HCT116 (cell line): ENCODE measurements around the gene TTC38. TPM values are rescaled to one million over a fixed set of nuclear protein-coding genes. Genes with fewer than 3 reads are reported as not detected.

Source experiments
- ATAC-seq: fragments of 200-7000 bp; cut with Tn5 transposase; 2 replicates; pipeline ENCODE4 v1.9.1; 2020; ENCODE audit warnings: mild to moderate bottlenecking, moderate library complexity
- BruUV-seq: library from RNA; stranded (reverse); fragments of 400-500 nt; replicated peaks from 2 replicates; lab custom pipeline; 2021; lab: Mats Ljungman, UMichigan
- CTCF ChIA-PET: fragments of 300-600 bp; sonication (Branson Sonifier 250); formaldehyde crosslinking; loops from one replicate; lab custom pipeline; 2021; ENCODE audit warnings: antibody characterized with exemption; lab: Charles Lee
- POLR2A ChIA-PET: fragments of 300-600, 350-600 bp; sonication (Branson Sonifier 250); formaldehyde crosslinking; loops from one replicate; lab custom pipeline; 2021; ENCODE audit warnings: antibody characterized with exemption; lab: Charles Lee
- RAD21 ChIA-PET, 2 experiments: fragments of 300-600 bp; sonication (Branson Sonifier 250); formaldehyde crosslinking; loops; one replicate each; lab custom pipeline; 2023; ENCODE audit warnings: low total read pairs in 2 of 2; ENCODE audit not compliant: uncharacterized antibody in 2 of 2, unreplicated experiment in 2 of 2, low non-redundant PET in 1 of 2; lab: Charles Lee
- DNase-seq: peaks from one replicate; pipeline ENCODE4 v3.0.0-alpha.2; 2010; ENCODE audit warnings: low read depth, low spot score
- H2AFZ ChIP-seq: fragments of 200-600 bp; shearing (Covaris generic), sonication (generic); 2 replicates; pipeline ENCODE4 v1.6.1; 2017; ENCODE audit warnings: low read depth, mixed run types, mixed read lengths, antibody characterized with exemption, low read length; ENCODE audit not compliant: poor library complexity, severe bottlenecking
- H3K27ac ChIP-seq: 2 replicates; pipeline ENCODE4 v1.5.1; 2012; ENCODE audit warnings: low read depth, low read length
- H3K27me3 ChIP-seq: fragments of 200-600 bp; sonication (generic); 2 replicates; pipeline ENCODE4 v1.6.1; 2016; ENCODE audit warnings: mixed run types, low read length, mixed read lengths; ENCODE audit not compliant: insufficient read depth
- H3K36me3 ChIP-seq, 2 experiments: fragments of 200-500 bp in 1 of 2; fragments of 200-600 bp in 1 of 2; sonication (Bioruptor generic) in 1 of 2; sonication (generic) in 1 of 2; 2 replicates each; pipeline versions ENCODE4 v1.5.1 to v1.6.1; 2014 to 2016; ENCODE audit warnings: low read length in 2 of 2, inconsistent platforms in 1 of 2, mixed read lengths in 1 of 2, mixed run types in 1 of 2; ENCODE audit not compliant: insufficient read depth in 2 of 2, control insufficient read depth in 1 of 2
- H3K4me1 ChIP-seq, 2 experiments: fragments of 200-600 bp in 1 of 2; sonication (generic) in 1 of 2; 2 replicates each; pipeline versions ENCODE4 v1.5.1 to v1.6.1; 2012 to 2017; ENCODE audit warnings: low read length in 2 of 2, inconsistent platforms in 1 of 2, mild to moderate bottlenecking in 1 of 2, mixed read lengths in 1 of 2, mixed run types in 1 of 2, moderate library complexity in 1 of 2; ENCODE audit not compliant: insufficient read depth in 2 of 2, control insufficient read depth in 1 of 2
- H3K4me2 ChIP-seq: fragments of 200-600 bp; sonication (generic); 2 replicates; pipeline ENCODE4 v1.6.1; 2017; ENCODE audit warnings: mixed run types, low read length, mixed read lengths
- H3K4me3 ChIP-seq, 2 experiments: fragments of 200-600 bp in 1 of 2; sonication (generic) in 1 of 2; replicated peaks in 1 of 2; 2 replicates each; pipeline ENCODE4 v1.5.1; 2011 to 2016; ENCODE audit warnings: low read length in 2 of 2, control low read depth in 1 of 2, low read depth in 1 of 2, mild to moderate bottlenecking in 1 of 2, mixed read lengths in 1 of 2, mixed run types in 1 of 2
- H3K79me2 ChIP-seq: fragments of 200-600 bp; sonication (generic); 2 replicates; pipeline ENCODE4 v1.6.1; 2017; ENCODE audit warnings: mild to moderate bottlenecking, mixed run types, low read length, moderate library complexity, mixed read lengths; ENCODE audit not compliant: insufficient read depth
- H3K9ac ChIP-seq: fragments of 200-600 bp; sonication (generic); 2 replicates; pipeline ENCODE4 v1.6.1; 2016; ENCODE audit warnings: low read length, mixed read lengths
- H3K9me2 ChIP-seq: fragments of 200-600 bp; sonication (generic), shearing (Covaris generic); 2 replicates; pipeline ENCODE4 v1.6.1; 2017; ENCODE audit warnings: mixed run types, mild to moderate bottlenecking, moderate library complexity; ENCODE audit not compliant: insufficient read depth
- H3K9me3 ChIP-seq, 2 experiments: fragments of 200-500 bp in 1 of 2; fragments of 200-600 bp in 1 of 2; sonication (Bioruptor generic) in 1 of 2; sonication (generic) in 1 of 2; 2 replicates each; pipeline ENCODE4 v1.6.1; 2014 to 2017; ENCODE audit warnings: low read length in 2 of 2, mixed read lengths in 2 of 2, inconsistent platforms in 1 of 2, low read depth in 1 of 2, mild to moderate bottlenecking in 1 of 2, mixed run types in 1 of 2, moderate library complexity in 1 of 2; ENCODE audit not compliant: control insufficient read depth in 1 of 2, insufficient read depth in 1 of 2
- H4K20me1 ChIP-seq: fragments of 200-600 bp; sonication (generic), shearing (Covaris generic); 2 replicates; pipeline ENCODE4 v1.6.1; 2017; ENCODE audit warnings: mixed run types, mild to moderate bottlenecking, moderate library complexity; ENCODE audit not compliant: insufficient read depth
- CBX3 ChIP-seq: IDR thresholded peaks from 2 replicates; pipeline ENCODE4 v1.6.1; 2012; ENCODE audit warnings: low read depth
- CEBPB ChIP-seq: IDR thresholded peaks from 2 replicates; pipeline ENCODE4 v1.6.1; 2012; ENCODE audit warnings: low read depth
- CTCF ChIP-seq, 3 experiments: fragments of 200-600 bp in 1 of 3; sonication (generic) in 1 of 3; IDR thresholded peaks in 2 of 3; conservative IDR thresholded peaks in 1 of 3; 2 replicates each; pipeline ENCODE4 v1.5.1; 2012 to 2017; ENCODE audit warnings: low read depth in 2 of 3, low read length in 2 of 3, antibody characterized with exemption in 1 of 3, borderline replicate concordance in 1 of 3, control low read depth in 1 of 3, mild to moderate bottlenecking in 1 of 3, mixed read lengths in 1 of 3, mixed run types in 1 of 3, moderate library complexity in 1 of 3; ENCODE audit not compliant: insufficient read depth in 1 of 3
- EGR1 ChIP-seq: IDR thresholded peaks from 2 replicates; pipeline ENCODE4 v1.6.1; 2012; ENCODE audit warnings: low read depth
- ELF1 ChIP-seq: IDR thresholded peaks from 2 replicates; pipeline ENCODE4 v1.6.1; 2012; ENCODE audit warnings: low read depth, borderline replicate concordance
- EZH2 ChIP-seq: fragments of 200-600 bp; sonication (generic); IDR thresholded peaks from 2 replicates; pipeline ENCODE4 v1.6.1; 2017; ENCODE audit warnings: antibody characterized with exemption, mixed run types
- EZH2phosphoT487 ChIP-seq: fragments of 200-600 bp; IDR thresholded peaks from 2 replicates; pipeline ENCODE4 v1.6.1; 2018; ENCODE audit warnings: antibody characterized with exemption, borderline replicate concordance
- FOSL1 ChIP-seq: IDR thresholded peaks from 2 replicates; pipeline ENCODE4 v1.6.1; 2012; ENCODE audit warnings: low read depth
- JUND ChIP-seq: IDR thresholded peaks from 2 replicates; pipeline ENCODE4 v1.6.1; 2012
- POLR2AphosphoS5 ChIP-seq: IDR thresholded peaks from 2 replicates; pipeline ENCODE4 v1.6.1; 2011; ENCODE audit warnings: mild to moderate bottlenecking, low read depth, low read length, moderate library complexity
- RAD21 ChIP-seq: IDR thresholded peaks from 2 replicates; pipeline ENCODE4 v1.6.1; 2012; ENCODE audit warnings: low read depth, mild to moderate bottlenecking
- SIN3A ChIP-seq: IDR thresholded peaks from 2 replicates; pipeline ENCODE4 v1.6.1; 2012; ENCODE audit warnings: low read depth
- SP1 ChIP-seq: IDR thresholded peaks from 2 replicates; pipeline ENCODE4 v1.6.1; 2012; ENCODE audit warnings: low read depth
- SRF ChIP-seq: IDR thresholded peaks from 2 replicates; pipeline ENCODE4 v1.6.1; 2012; ENCODE audit warnings: low read depth
- YY1 ChIP-seq: IDR thresholded peaks from 2 replicates; pipeline ENCODE4 v1.6.1; 2011; ENCODE audit warnings: low read length, low read depth, moderate library complexity, mild to moderate bottlenecking; ENCODE audit not compliant: insufficient replicate concordance; ENCODE audit errors: extremely low read depth
- ZFX ChIP-seq: fragments of 450-650 bp; IDR thresholded peaks from 2 replicates; pipeline ENCODE4 v1.6.1; 2017
- ZNF274 ChIP-seq: fragments of 200-500 bp; sonication (Bioruptor generic); IDR thresholded peaks from 2 replicates; pipeline ENCODE4 v1.6.1; 2014; ENCODE audit warnings: mild to moderate bottlenecking, low read depth, low read length, inconsistent platforms
- intact Hi-C: fragments of 100-400 bp; cut with micrococcal nuclease; formaldehyde crosslinking; loops from 2 replicates; pipeline ENCODE4 v1.10.0; 2022
- total RNA-seq: library from RNA; stranded (reverse); gene quantifications from one replicate; pipeline ENCODE4 v1.2.1, GENCODE V29; 2021; ENCODE audit not compliant: unreplicated experiment
- TF ChIP-seq, protein P1 (sequence below): IDR thresholded peaks from 2 replicates; pipeline ENCODE4 v1.6.1; 2012; ENCODE audit warnings: low read depth
- TF ChIP-seq, protein P2 (sequence below): IDR thresholded peaks from 2 replicates; pipeline ENCODE4 v1.6.1; 2012
- TF ChIP-seq, protein P3 (sequence below): IDR thresholded peaks from 2 replicates; pipeline ENCODE4 v1.6.1; 2012

TTC38 gene
- total RNA-seq, 1 experiment from 2014 or later = 22.9 TPM

- no peak for DNase-seq
- intact Hi-C loops = no loop called here
- CTCF ChIA-PET = interaction anchor here (0.9 to 1.2 kb wide), 3 partner anchors 31 to 227 kb away, joined by 3 to 5 read pairs (median 3); no protein-coding TSS in a partner anchor
Observed at GRCh38 chr22:46336119-46337078, 68.6 kb downstream of the TTC38 start.

More at GRCh38 chr22:46336119-46337078, 68.6 kb downstream of the TTC38 start:
- Histone ChIP-seq H3K36me3 (peaks cover 29 to 34% of the 10 kb centered on the region in 2 experiments; a peak in 3 of 4 replicates), H3K9me3 (no peaks in the 10 kb centered on the region), H2AFZ (no peak overlapping the region), H3K4me3 (peak overlapping the region; percentile 92), H3K9ac (peak overlapping the region; percentile 85), H3K9me2 (no peaks in the 10 kb centered on the region), H3K27me3 (no peaks in the 10 kb centered on the region), H4K20me1 (no peaks in the 10 kb centered on the region), H3K27ac (peak overlapping the region; percentile 72), H3K79me2 (peaks cover 52% of the 10 kb centered on the region), H3K4me1 (peaks cover 6 to 21% of the 10 kb centered on the region in 2 experiments; a peak in 3 of 4 replicates), H3K4me2 (peak overlapping the region; percentile 87)
- TSS peak; percentile 22 for BruUV-seq
- RAD21 ChIA-PET = interaction anchor here in 1 of 2 experiments (0.6 kb wide), 1 partner anchor 227 kb away, joined by 3 read pairs; no protein-coding TSS in a partner anchor
- TF ChIP-seq ELF1 (no peak), RAD21 (no peak), EZH2 (no peak), EGR1 (no peak), FOSL1 (no peak), ZNF274 (no peak), SIN3A (no peak), POLR2AphosphoS5 (no peak), JUND (no peak), CTCF (IDR thresholded peaks at IDR 0.05 in 2 of 3, conservative IDR thresholded peaks at IDR 0.05 in 1 of 3; ENCODE audit: borderline replicate concordance in 1 of 3, insufficient read depth in 1 of 3, low read depth in 2 of 3, low read length in 2 of 3) (no peak), ZFX (no peak), SP1 (no peak), YY1 (no peak), CEBPB (no peak), EZH2phosphoT487 (no peak), CBX3 (no peak), SRF (no peak)
- TF ChIP-seq, protein P1, sequence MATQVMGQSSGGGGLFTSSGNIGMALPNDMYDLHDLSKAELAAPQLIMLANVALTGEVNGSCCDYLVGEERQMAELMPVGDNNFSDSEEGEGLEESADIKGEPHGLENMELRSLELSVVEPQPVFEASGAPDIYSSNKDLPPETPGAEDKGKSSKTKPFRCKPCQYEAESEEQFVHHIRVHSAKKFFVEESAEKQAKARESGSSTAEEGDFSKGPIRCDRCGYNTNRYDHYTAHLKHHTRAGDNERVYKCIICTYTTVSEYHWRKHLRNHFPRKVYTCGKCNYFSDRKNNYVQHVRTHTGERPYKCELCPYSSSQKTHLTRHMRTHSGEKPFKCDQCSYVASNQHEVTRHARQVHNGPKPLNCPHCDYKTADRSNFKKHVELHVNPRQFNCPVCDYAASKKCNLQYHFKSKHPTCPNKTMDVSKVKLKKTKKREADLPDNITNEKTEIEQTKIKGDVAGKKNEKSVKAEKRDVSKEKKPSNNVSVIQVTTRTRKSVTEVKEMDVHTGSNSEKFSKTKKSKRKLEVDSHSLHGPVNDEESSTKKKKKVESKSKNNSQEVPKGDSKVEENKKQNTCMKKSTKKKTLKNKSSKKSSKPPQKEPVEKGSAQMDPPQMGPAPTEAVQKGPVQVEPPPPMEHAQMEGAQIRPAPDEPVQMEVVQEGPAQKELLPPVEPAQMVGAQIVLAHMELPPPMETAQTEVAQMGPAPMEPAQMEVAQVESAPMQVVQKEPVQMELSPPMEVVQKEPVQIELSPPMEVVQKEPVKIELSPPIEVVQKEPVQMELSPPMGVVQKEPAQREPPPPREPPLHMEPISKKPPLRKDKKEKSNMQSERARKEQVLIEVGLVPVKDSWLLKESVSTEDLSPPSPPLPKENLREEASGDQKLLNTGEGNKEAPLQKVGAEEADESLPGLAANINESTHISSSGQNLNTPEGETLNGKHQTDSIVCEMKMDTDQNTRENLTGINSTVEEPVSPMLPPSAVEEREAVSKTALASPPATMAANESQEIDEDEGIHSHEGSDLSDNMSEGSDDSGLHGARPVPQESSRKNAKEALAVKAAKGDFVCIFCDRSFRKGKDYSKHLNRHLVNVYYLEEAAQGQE = no peak
- TF ChIP-seq, protein P2, sequence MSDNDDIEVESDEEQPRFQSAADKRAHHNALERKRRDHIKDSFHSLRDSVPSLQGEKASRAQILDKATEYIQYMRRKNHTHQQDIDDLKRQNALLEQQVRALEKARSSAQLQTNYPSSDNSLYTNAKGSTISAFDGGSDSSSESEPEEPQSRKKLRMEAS = no peak
- TF ChIP-seq, protein P3, sequence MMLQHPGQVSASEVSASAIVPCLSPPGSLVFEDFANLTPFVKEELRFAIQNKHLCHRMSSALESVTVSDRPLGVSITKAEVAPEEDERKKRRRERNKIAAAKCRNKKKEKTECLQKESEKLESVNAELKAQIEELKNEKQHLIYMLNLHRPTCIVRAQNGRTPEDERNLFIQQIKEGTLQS = no peak
- POLR2A ChIA-PET = interaction anchor here (2.5 kb wide), 1 partner anchor 10 kb away, joined by 6 read pairs; no protein-coding TSS in a partner anchor
- ATAC-seq = peak; percentile 30
